ENCODE measurements around the gene LMX1A. TPM values are rescaled to one million over a fixed set of nuclear protein-coding genes. Genes with fewer than 3 reads are reported as not detected.

Gene LMX1A
- total and polyA plus RNA-seq, 2 of the 13 experiments (the other 11 are each of a cell fraction or from before 2014, with no cell fraction given) = 0.07 TPM; not detected in 1

GRCh38 chr1:165403835-165404482 is 47.4 kb upstream of the LMX1A start (continued):
- TF ChIP-seq ZBTB49 (CRISPR knock-in tag; IDR thresholded peaks at IDR 0.05; ENCODE audit: borderline replicate concordance) (no peak), ETV6 (CRISPR knock-in tag; conservative IDR thresholded peaks at IDR 0.05) (no peak), ZBTB26 (CRISPR knock-in tag; IDR thresholded peaks at IDR 0.05; ENCODE audit: borderline replicate concordance) (0 out of 2 replicates have a peak, but pooled peaks have one; percentile 21), ZNF143 (CRISPR knock-in tag; IDR thresholded peaks at IDR 0.05) (no peak), ZBTB46 (CRISPR knock-in tag; IDR thresholded peaks at IDR 0.05; ENCODE audit: borderline replicate concordance) (no peak), ZFYVE20 (CRISPR knock-in tag; IDR thresholded peaks at IDR 0.05; ENCODE audit: borderline replicate concordance, low read depth) (no peak), ZFAT (CRISPR knock-in tag; conservative IDR thresholded peaks at IDR 0.05) (no peak), ZNF691 (CRISPR knock-in tag; IDR thresholded peaks at IDR 0.05; ENCODE audit: borderline replicate concordance, low read depth) (no peak), YEATS2 (CRISPR knock-in tag; IDR thresholded peaks at IDR 0.05; ENCODE audit: borderline replicate concordance) (no peak), KDM2A (CRISPR knock-in tag; IDR thresholded peaks at IDR 0.05; ENCODE audit: borderline replicate concordance, low read depth) (peak; percentile 43; the same call in 1 of the 2 replicates), FOXA3 (CRISPR knock-in tag; IDR thresholded peaks at IDR 0.05) (0 out of 2 replicates have a peak, but pooled peaks have one; percentile 20), ZBTB20 (CRISPR knock-in tag; IDR thresholded peaks at IDR 0.05; ENCODE audit: borderline replicate concordance, low read depth) (no peak), UBTF (CRISPR knock-in tag; IDR thresholded peaks at IDR 0.05) (no peak), GATAD2A (CRISPR knock-in tag; IDR thresholded peaks at IDR 0.05) (0 out of 2 replicates have a peak, but pooled peaks have one; percentile 21), NCOA2 (CRISPR knock-in tag; IDR thresholded peaks at IDR 0.05) (no peak), LCORL (IDR thresholded peaks at IDR 0.05) (no peak), LCORL (CRISPR knock-in tag; IDR thresholded peaks at IDR 0.05) (no peak), ZSCAN21 (CRISPR knock-in tag; IDR thresholded peaks at IDR 0.05; ENCODE audit: borderline replicate concordance) (no peak), EHMT2 (IDR thresholded peaks at IDR 0.05; ENCODE audit: borderline replicate concordance, low read depth, low read length) (no peak), HES4 (CRISPR knock-in tag; IDR thresholded peaks at IDR 0.05; ENCODE audit: borderline replicate concordance) (no peak), KLF9 (CRISPR knock-in tag; IDR thresholded peaks at IDR 0.05; ENCODE audit: low read depth) (no peak)
